Measurements from ENCODE around the gene NDUFS7. TPM values are rescaled to one million over a fixed set of nuclear protein-coding genes. Genes with fewer than 3 reads are reported as not detected.

The NDUFS7 gene
- total RNA-seq, 1 donor from 2014 or later: 55.9 TPM

DNA sequence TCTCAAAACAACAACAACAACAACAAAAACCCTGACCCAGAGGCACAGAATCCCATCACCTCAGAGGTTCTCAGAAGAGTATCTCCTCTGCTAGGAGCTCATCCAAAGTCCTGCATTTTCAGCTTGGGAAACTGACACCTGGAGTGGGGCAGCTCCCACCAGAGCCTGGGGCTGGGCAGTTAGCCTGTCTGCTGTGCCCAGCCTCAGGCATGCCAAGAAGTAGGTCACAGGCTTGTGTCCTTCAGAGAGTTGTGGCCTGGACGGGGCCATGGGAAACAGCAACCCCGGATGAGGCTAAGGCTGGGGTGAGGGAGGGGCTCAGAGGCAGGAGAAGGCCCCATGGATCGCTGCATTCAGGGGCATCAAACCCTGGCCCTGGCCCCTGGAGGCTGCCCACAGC lies 2.1 kb downstream of the NDUFS7 start:
- Mint-ChIP-seq H3K4me1 (peaks cover 12% of the 10 kb centered on the region), H3K27ac (no peak overlapping the region), H3K36me3 (peaks cover 10% of the 10 kb centered on the region), H3K4me3 (no peak overlapping the region), H3K9me3 (no peaks in the 10 kb centered on the region), H3K27me3 (ENCODE audit: low read depth) (peaks cover 5% of the 10 kb centered on the region)
- TF ChIP-seq CTCF (IDR thresholded peaks at IDR 0.05; ENCODE audit: unreplicated experiment): no peak
- no peak for DNase-seq (ENCODE audit: low spot score in 2 of 2, unreplicated experiment in 2 of 2)

GRCh38 chr19:1386945-1387683 lies 3.4 kb downstream of the NDUFS7 start:
- Mint-ChIP-seq H3K4me3 (no peak overlapping the region), H3K9me3 (no peaks in the 10 kb centered on the region), H3K4me1 (peaks cover 9% of the 10 kb centered on the region), H3K27me3 (ENCODE audit: low read depth) (peaks cover 5% of the 10 kb centered on the region), H3K36me3 (peaks cover 16% of the 10 kb centered on the region), H3K27ac (no peak overlapping the region)
- TF ChIP-seq CTCF (IDR thresholded peaks at IDR 0.05; ENCODE audit: unreplicated experiment): no peak
- no peak for DNase-seq (ENCODE audit: low spot score in 2 of 2, unreplicated experiment in 2 of 2)

GRCh38 chr19:1387684-1388636 lies 4.3 kb downstream of the NDUFS7 start:
- Mint-ChIP-seq H3K9me3 (no peaks in the 10 kb centered on the region), H3K4me3 (no peak overlapping the region)
- TF ChIP-seq CTCF (IDR thresholded peaks at IDR 0.05; ENCODE audit: unreplicated experiment): no peak

GRCh38 chr19:1388637-1389026 lies 4.9 kb downstream of the NDUFS7 start:
- TF ChIP-seq CTCF (IDR thresholded peaks at IDR 0.05; ENCODE audit: unreplicated experiment): no peak
- no peaks in the 10 kb centered on the region for H3K9me3 Mint-ChIP-seq
- H3K4me3 Mint-ChIP-seq: no peak overlapping the region
- no peak overlapping the region for H3K27ac Mint-ChIP-seq
- no peaks in the 10 kb centered on the region for H3K27me3 Mint-ChIP-seq (ENCODE audit: low read depth)
- H3K36me3 Mint-ChIP-seq: peaks cover 20% of the 10 kb centered on the region
- DNase-seq (ENCODE audit: low spot score in 2 of 2, unreplicated experiment in 2 of 2): no peak
- peaks cover 7% of the 10 kb centered on the region for H3K4me1 Mint-ChIP-seq

More at GRCh38 chr19:1387684-1388636, 4.3 kb downstream of the NDUFS7 start:
- peaks cover 9% of the 10 kb centered on the region for H3K4me1 Mint-ChIP-seq
- no peak for DNase-seq (ENCODE audit: low spot score in 2 of 2, unreplicated experiment in 2 of 2)
- H3K27me3 Mint-ChIP-seq (ENCODE audit: low read depth): peaks cover 4% of the 10 kb centered on the region
- H3K27ac Mint-ChIP-seq: no peak overlapping the region
- H3K36me3 Mint-ChIP-seq: peaks cover 20% of the 10 kb centered on the region

- no peak overlapping the region for H3K27ac Mint-ChIP-seq
- H3K36me3 Mint-ChIP-seq: peaks cover 20% of the 10 kb centered on the region
- TF ChIP-seq CTCF (IDR thresholded peaks at IDR 0.05; ENCODE audit: unreplicated experiment): no peak
- H3K9me3 Mint-ChIP-seq: no peaks in the 10 kb centered on the region
- H3K27me3 Mint-ChIP-seq (ENCODE audit: low read depth): no peaks in the 10 kb centered on the region
- DNase-seq (ENCODE audit: low spot score in 2 of 2, unreplicated experiment in 2 of 2): no peak
- peaks cover 6% of the 10 kb centered on the region for H3K4me1 Mint-ChIP-seq
- no peak overlapping the region for H3K4me3 Mint-ChIP-seq
These were observed 5.6 kb downstream of the NDUFS7 start for GRCh38 chr19:1389033-1389940.
